ENCODE measurements around the gene RPS6KC1. TPM values are rescaled to one million over a fixed set of nuclear protein-coding genes. Genes with fewer than 3 reads are reported as not detected.

The RPS6KC1 gene
- total RNA-seq, 1 experiment from 2014 or later: 28.3 TPM

- DNase-seq: no peak
- Histone ChIP-seq H3K36me3 (replicated peaks; ENCODE audit: control insufficient read depth, insufficient read depth, low read length) (no peaks in the 10 kb centered on the region), H3K4me3 (ENCODE audit: insufficient read depth, low read depth, low read length) (no peak overlapping the region), H3K27me3 (ENCODE audit: control insufficient read depth, insufficient read depth, low read length) (no peaks in the 10 kb centered on the region)
Observed at GRCh38 chr1:213268221-213268620, 217.2 kb downstream of the RPS6KC1 start.

- no peak for DNase-seq
- Histone ChIP-seq H3K36me3 (replicated peaks; ENCODE audit: control insufficient read depth, insufficient read depth, low read length) (no peaks in the 10 kb centered on the region), H3K27me3 (ENCODE audit: control insufficient read depth, insufficient read depth, low read length) (no peaks in the 10 kb centered on the region), H3K4me3 (ENCODE audit: insufficient read depth, low read depth, low read length) (no peak overlapping the region)
Observed at GRCh38 chr1:213269829-213270228, 218.8 kb downstream of the RPS6KC1 start.

- no peak for DNase-seq
Observed at GRCh38 chr1:213273546-213273945, 222.5 kb downstream of the RPS6KC1 start.

GRCh38 chr1:213274140-213274539, 223.1 kb downstream of the RPS6KC1 start:
- DNase-seq: no peak
- Histone ChIP-seq H3K36me3 (replicated peaks; ENCODE audit: control insufficient read depth, insufficient read depth, low read length) (no peaks in the 10 kb centered on the region), H3K27me3 (ENCODE audit: control insufficient read depth, insufficient read depth, low read length) (no peaks in the 10 kb centered on the region), H3K4me3 (ENCODE audit: insufficient read depth, low read depth, low read length) (no peak overlapping the region)

More at GRCh38 chr1:213273546-213273945, 222.5 kb downstream of the RPS6KC1 start:
- H3K36me3 ChIP-seq (replicated peaks; ENCODE audit: control insufficient read depth, insufficient read depth, low read length): no peaks in the 10 kb centered on the region
- no peaks in the 10 kb centered on the region for H3K27me3 ChIP-seq (ENCODE audit: control insufficient read depth, insufficient read depth, low read length)
- no peak overlapping the region for H3K4me3 ChIP-seq (ENCODE audit: insufficient read depth, low read depth, low read length)

DNA sequence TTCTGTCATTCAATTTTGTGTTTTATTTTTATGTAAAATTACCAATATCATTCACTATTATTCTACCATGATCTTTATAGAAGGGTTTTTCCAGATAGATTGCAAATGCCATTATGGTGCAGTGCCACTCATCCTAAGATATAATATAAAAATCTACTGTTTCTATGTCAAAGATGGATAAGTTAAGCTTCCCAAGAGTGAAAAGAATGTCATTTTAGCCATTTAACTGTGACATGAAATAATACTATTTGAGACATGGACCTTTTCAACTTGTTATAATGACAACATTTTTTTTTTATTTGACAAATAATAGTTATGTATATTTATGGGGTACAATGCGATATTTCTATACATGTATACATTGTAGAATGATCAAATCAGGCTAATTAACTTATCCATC, 224.3 kb downstream of the RPS6KC1 start:
- no peak overlapping the region for H3K4me3 ChIP-seq (ENCODE audit: insufficient read depth, low read depth, low read length)
- no peaks in the 10 kb centered on the region for H3K27me3 ChIP-seq (ENCODE audit: control insufficient read depth, insufficient read depth, low read length)
- no peaks in the 10 kb centered on the region for H3K36me3 ChIP-seq (replicated peaks; ENCODE audit: control insufficient read depth, insufficient read depth, low read length)
- no peak for DNase-seq

DNA sequence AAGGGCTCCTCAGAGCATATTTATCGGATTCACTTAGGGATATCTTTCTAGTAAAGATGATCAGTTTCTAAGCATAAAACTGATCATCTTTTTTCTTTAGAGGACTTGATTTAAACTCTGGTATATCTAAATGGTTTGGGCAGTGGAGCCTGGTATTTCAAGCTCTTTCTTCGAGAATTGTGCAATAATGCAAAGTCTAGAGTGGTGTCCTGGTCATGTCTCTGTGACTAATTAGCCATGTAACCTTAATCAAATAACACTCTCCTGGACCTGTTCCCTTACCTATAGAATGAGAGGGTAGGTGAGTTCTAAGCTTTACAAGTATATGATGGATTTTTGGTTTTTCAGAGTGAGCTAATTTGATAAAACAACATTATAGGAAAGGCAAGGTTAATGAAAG, 225.2 kb downstream of the RPS6KC1 start:
- Histone ChIP-seq H3K27me3 (ENCODE audit: control insufficient read depth, insufficient read depth, low read length) (no peaks in the 10 kb centered on the region), H3K4me3 (ENCODE audit: insufficient read depth, low read depth, low read length) (no peak overlapping the region), H3K36me3 (replicated peaks; ENCODE audit: control insufficient read depth, insufficient read depth, low read length) (no peaks in the 10 kb centered on the region)
- no peak for DNase-seq

DNA sequence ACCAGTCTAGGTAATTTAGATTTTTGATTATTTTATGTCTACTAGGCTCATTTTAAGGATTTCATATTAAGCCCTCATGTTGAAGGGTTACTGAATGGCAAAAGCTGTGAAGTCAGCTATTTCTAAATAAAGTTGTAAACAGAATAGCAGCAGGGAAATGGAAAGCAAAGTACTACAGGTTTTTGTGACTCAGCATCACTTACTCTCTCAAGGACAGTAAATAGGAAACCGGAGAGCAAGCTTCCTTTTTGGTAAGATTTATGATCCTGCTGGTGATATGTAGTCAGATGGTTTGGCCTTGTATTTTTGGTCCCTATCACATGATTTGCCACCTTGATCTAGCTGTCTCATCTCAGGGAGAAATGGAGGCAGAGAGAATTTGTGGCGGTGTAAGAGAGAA, 226.0 kb downstream of the RPS6KC1 start:
- Histone ChIP-seq H3K4me3 (ENCODE audit: insufficient read depth, low read depth, low read length) (no peak overlapping the region), H3K27me3 (ENCODE audit: control insufficient read depth, insufficient read depth, low read length) (no peaks in the 10 kb centered on the region), H3K36me3 (replicated peaks; ENCODE audit: control insufficient read depth, insufficient read depth, low read length) (no peaks in the 10 kb centered on the region)
- no peak for DNase-seq

DNA sequence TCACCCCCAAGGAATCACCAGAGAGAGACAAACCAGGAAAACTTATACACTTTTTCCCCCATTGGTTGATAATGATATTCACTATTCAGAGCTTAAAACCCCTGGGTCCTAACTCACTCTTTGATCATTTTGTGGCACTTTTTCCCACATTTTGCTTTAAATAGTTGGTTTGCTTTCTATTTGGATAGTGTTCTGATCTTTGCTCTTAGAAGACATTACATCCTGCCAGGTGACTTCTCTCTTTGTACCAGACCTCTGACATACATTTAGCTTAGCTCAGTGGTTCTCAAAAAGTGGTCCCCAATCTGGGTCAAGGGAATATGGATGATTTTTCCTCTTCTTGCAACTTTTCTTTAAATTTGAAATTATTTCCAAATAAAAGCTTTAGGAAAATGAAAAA, 228.4 kb downstream of the RPS6KC1 start:
- H3K4me3 ChIP-seq (ENCODE audit: insufficient read depth, low read depth, low read length): no peak overlapping the region
- no peaks in the 10 kb centered on the region for H3K27me3 ChIP-seq (ENCODE audit: control insufficient read depth, insufficient read depth, low read length)
- H3K36me3 ChIP-seq (replicated peaks; ENCODE audit: control insufficient read depth, insufficient read depth, low read length): no peaks in the 10 kb centered on the region
- DNase-seq: no peak

DNA sequence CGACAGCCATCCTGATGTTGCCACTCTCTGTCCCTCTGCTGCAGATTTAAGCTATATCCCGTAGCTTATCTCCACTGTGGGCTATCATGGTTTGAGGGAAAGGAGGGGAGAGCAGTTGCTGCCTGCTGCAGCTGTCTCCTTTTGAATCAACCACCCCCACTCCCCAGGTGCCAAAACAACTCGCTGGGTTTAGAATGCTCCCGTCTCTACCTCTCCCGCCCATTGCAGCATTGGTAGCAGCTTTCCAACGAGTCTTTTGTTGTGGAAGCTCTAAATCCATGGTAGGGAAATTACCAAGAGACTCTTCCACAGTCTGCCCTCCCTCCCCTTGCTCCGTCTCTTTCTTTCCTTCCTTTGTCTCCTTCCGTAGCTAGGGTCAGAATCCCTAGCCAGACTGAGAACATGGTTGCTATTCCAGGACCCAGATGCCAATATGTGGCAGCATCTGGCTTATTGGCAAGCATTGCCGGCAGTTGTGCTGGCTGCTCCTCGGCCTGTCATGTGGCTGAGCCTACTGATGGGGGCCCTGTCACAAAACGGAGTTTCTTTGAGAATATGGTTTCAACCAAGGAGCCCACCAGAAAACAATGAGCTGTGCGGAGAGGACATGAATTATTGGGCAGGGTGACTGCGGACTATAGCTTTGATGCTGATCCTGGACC, 230.7 kb downstream of the RPS6KC1 start:
- Histone ChIP-seq H3K27me3 (ENCODE audit: control insufficient read depth, insufficient read depth, low read length) (no peaks in the 10 kb centered on the region), H3K4me3 (ENCODE audit: insufficient read depth, low read depth, low read length) (no peak overlapping the region), H3K36me3 (replicated peaks; ENCODE audit: control insufficient read depth, insufficient read depth, low read length) (no peaks in the 10 kb centered on the region)
- DNase-seq: peak; percentile 45

DNA sequence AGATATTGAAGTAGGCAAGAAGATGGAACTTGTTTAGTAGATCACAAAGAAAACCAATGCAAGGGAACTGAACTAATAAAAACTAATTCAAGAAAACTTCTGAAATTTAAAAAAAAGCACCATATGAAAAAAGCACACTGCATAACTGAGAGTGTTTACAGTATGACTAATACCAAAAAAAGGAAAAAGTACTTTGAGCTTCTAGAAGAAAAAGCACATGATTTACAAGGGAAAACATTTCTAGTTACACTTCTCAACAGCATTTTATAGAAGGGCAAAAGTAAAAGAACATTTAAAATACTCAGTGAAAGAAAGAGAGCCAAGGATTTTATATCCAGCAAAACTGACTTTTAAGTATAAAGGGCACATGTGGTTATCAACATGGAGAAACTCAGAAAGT, 233.6 kb downstream of the RPS6KC1 start:
- no peaks in the 10 kb centered on the region for H3K27me3 ChIP-seq (ENCODE audit: control insufficient read depth, insufficient read depth, low read length)
- H3K36me3 ChIP-seq (replicated peaks; ENCODE audit: control insufficient read depth, insufficient read depth, low read length): no peaks in the 10 kb centered on the region
- no peak overlapping the region for H3K4me3 ChIP-seq (ENCODE audit: insufficient read depth, low read depth, low read length)
- DNase-seq: no peak

DNA sequence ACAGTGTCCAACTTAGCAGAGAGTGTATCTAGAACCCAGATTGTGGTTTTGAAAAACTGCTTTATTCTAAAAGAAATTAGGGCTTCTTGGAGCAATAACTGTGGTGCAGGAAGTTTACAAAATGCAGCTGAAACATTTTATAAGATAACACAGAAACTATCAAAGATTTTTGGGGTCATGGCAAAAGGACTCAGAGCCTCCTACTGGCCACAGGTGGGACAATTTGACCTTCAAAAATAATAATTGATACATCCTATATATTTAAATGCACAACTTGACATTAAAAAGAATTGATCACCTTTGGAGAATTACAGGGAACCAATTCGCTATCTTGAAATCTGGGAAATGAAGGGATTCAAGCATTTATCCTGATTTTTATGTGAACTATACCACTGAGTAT, 235.2 kb downstream of the RPS6KC1 start:
- no peak for DNase-seq
- no peaks in the 10 kb centered on the region for H3K27me3 ChIP-seq (ENCODE audit: control insufficient read depth, insufficient read depth, low read length)
- H3K4me3 ChIP-seq (ENCODE audit: insufficient read depth, low read depth, low read length): no peak overlapping the region
- no peaks in the 10 kb centered on the region for H3K36me3 ChIP-seq (replicated peaks; ENCODE audit: control insufficient read depth, insufficient read depth, low read length)

- no peaks in the 10 kb centered on the region for H3K36me3 ChIP-seq (replicated peaks; ENCODE audit: control insufficient read depth, insufficient read depth, low read length)
- H3K4me3 ChIP-seq (ENCODE audit: insufficient read depth, low read depth, low read length): no peak overlapping the region
- H3K27me3 ChIP-seq (ENCODE audit: control insufficient read depth, insufficient read depth, low read length): no peaks in the 10 kb centered on the region
- no peak for DNase-seq
Observed at GRCh38 chr1:213287987-213288386, 236.9 kb downstream of the RPS6KC1 start.

DNA sequence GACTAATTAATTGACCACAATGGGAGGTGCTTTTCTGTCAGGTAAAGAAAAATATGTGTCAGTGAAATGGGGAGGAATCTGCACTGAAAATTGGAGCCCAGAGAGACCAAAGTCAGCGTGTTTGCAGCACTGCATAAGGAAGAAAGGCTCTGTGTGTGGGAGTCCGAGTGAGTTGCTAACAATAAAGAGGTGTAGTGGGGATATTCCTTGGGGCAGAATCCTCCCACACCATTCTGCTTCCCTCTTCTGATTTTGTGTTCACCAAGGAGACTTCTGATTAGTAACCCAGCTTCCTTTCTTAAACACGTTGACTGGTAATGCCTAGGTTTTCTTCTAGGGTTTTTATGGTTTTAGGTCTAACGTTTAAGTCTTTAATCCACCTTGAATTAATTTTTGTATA, 240.5 kb downstream of the RPS6KC1 start:
- H3K36me3 ChIP-seq (replicated peaks; ENCODE audit: control insufficient read depth, insufficient read depth, low read length): no peaks in the 10 kb centered on the region
- no peak for DNase-seq
- H3K27me3 ChIP-seq (ENCODE audit: control insufficient read depth, insufficient read depth, low read length): no peaks in the 10 kb centered on the region
- H3K4me3 ChIP-seq (ENCODE audit: insufficient read depth, low read depth, low read length): no peak overlapping the region

DNA sequence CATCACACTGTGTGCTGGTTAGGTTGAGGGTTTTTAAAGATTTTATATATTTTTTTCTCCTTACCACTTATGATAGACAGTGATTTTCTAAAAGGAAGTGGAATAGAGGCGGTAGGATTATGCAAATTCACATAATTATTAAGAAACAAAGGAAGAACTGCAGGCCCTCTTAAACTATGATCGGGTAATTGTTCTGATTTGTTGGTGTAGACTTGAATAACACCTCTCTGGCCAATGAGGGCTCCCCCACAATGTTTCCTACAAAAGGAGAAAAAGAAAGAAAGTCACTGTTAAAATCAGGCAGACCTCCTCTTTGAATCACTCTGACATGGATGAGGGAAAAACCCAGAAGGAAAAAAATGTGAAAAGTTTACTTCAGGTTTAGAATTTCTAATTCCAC, 241.6 kb downstream of the RPS6KC1 start:
- no peak overlapping the region for H3K4me3 ChIP-seq (ENCODE audit: insufficient read depth, low read depth, low read length)
- no peaks in the 10 kb centered on the region for H3K27me3 ChIP-seq (ENCODE audit: control insufficient read depth, insufficient read depth, low read length)
- no peak for DNase-seq

GRCh38 chr1:213295860-213296259, 244.8 kb downstream of the RPS6KC1 start:
- Histone ChIP-seq H3K27me3 (ENCODE audit: control insufficient read depth, insufficient read depth, low read length) (no peaks in the 10 kb centered on the region), H3K4me3 (ENCODE audit: insufficient read depth, low read depth, low read length) (no peak overlapping the region), H3K36me3 (replicated peaks; ENCODE audit: control insufficient read depth, insufficient read depth, low read length) (no peaks in the 10 kb centered on the region)
- DNase-seq: no peak

More for the DNA sequence above, 241.6 kb downstream of the RPS6KC1 start:
- H3K36me3 ChIP-seq (replicated peaks; ENCODE audit: control insufficient read depth, insufficient read depth, low read length): no peaks in the 10 kb centered on the region

DNA sequence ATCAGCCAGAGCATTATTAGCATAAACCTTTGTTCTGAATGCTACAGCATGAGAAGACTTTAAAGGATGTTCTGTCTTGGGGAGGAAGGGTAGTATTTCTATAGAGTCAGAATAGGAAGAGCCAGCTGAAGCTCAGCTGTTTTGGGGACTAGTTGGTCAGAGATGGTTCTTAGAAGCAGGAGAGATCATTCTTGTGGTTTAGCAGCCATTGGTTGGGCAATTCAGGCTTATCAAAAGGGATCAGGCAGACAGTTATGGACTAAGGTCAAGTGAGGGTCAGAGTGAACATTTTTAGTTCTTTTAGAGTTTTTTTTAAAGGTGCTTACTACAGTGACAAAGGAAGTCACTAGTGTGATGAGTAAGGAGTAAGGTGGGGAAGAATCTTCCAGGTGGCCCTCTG, 245.5 kb downstream of the RPS6KC1 start:
- no peaks in the 10 kb centered on the region for H3K27me3 ChIP-seq (ENCODE audit: control insufficient read depth, insufficient read depth, low read length)
- no peaks in the 10 kb centered on the region for H3K36me3 ChIP-seq (replicated peaks; ENCODE audit: control insufficient read depth, insufficient read depth, low read length)
- H3K4me3 ChIP-seq (ENCODE audit: insufficient read depth, low read depth, low read length): no peak overlapping the region
- no peak for DNase-seq

Measured in H7 (cell line).